GM18868 (cell line): Measurements from ENCODE around the gene SCTR.
A peak's percentile ranks its signal among the peaks of the same experiment; 100 is the strongest.

Experiments used
- ATAC-seq: cut with Tn5 transposase; IDR thresholded peaks from one replicate; pipeline ENCODE4 v1.9.1; 2021; ENCODE audit warnings: mild to moderate bottlenecking, moderate library complexity; ENCODE audit not compliant: unreplicated experiment

SCTR gene

DNA sequence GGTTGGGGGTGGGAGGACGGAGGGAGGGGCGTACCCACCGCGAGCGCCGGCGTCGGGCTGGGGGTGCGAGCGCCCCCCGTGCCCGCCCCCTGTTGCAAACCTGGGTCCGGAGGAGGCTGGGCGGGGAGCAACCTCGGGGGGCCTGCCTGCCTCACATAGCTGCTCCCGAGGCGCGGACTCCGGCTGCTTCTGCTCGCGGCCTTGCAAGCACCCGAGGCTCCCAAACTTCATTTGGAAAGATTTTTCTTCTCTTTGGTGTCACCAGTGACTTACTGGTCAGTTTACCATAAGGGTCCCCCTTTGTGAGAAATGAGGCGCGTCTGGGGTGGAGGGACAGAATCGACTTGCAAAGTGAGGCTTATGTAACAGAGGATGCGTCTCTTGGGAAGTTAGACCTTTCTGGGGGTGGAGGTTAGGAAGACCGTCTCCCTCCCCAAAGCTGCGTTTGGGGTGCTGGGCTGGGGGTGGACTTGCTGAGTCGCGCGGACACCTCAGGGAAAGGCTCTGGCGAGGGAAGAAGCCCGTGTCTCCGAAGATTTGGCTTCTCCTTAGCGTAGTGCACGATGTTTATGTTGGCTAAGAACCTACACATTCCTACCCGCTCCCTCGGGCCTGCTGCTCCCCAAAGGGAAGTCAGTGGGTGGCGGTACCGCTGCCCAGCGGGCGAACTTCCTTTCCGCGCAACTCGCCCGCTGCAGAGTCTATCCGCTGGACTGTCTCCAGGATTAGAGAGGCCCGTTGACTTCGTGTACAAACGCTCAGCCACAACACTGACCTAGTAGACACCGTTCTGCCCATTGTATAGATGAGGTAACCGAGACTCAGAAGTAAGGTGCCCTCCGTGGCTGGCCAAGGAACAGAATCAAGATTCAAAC lies 92.1 kb downstream of the SCTR start:
- no peak for ATAC-seq

DNA sequence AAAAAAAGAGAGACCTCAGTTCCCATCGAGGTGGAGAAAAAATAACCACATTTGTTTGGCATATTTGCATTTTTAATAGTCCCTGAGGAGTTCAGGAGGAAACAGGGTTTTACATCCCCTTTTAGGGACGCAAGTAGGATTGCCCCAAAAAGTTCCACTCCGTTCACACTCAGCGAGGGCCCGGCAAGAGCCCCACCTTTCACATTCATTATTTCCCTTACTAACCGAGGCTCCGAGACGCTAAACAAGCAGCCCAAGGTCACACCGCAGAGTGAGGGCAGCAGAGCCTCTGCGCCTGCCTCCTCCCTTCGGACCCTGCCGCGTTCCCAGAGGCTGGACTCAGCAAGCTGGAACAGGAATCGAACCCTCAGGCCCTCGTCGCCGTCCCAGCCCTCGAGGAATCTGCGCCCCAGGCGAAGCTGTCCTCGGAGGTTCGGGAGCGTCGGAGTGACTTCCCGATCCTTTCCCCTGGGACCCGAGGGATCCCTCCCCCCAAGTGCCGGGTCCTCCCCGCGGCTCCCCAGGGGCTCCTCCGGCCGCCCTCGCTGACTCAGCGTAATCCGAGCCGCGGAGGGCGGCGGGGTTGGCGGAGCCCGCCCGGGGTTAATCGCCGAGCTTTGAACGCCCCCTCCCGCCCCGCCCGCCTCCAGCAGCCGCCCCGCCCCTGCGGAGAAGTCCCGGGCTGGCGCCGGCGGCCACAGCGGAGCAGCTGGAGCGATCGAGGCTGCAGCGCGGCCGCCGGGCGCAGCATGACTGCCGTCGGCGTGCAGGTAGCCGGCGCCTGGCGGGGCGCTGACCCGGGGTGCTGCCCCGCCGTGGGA lies 92.9 kb downstream of the SCTR start, which contains the start of gene TMEM37:
TMEM37 (plus strand) TSS at position 700 of the 821 bp plus-strand sequence; CDS start at position 750, 50 bp downstream.
- ATAC-seq = peak; percentile 64

DNA sequence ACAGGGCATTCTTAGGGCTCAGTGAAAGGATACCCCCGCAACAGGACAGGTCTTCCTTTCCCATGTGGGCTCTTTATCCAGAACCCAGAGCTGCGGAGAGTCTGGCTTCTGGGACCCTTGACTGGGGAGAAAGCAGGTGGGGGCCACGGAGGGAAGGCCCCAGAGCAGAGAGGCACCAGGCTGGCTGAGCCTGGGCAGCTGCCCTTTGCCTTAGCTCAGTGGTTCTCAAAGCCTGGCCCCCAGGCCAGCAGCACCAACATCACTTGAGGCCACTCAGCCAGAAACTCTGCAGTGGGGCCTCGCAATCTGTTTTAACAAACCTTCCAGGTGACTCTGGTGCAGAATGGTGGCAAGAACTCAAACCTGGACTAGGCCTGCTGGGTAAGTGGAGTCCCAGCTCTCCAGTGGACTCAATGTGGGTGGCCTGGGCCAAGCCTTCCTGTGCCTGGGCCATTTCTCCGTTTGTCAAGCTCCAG lies 94.2 kb downstream of the SCTR start:
- no peak for ATAC-seq

DNA sequence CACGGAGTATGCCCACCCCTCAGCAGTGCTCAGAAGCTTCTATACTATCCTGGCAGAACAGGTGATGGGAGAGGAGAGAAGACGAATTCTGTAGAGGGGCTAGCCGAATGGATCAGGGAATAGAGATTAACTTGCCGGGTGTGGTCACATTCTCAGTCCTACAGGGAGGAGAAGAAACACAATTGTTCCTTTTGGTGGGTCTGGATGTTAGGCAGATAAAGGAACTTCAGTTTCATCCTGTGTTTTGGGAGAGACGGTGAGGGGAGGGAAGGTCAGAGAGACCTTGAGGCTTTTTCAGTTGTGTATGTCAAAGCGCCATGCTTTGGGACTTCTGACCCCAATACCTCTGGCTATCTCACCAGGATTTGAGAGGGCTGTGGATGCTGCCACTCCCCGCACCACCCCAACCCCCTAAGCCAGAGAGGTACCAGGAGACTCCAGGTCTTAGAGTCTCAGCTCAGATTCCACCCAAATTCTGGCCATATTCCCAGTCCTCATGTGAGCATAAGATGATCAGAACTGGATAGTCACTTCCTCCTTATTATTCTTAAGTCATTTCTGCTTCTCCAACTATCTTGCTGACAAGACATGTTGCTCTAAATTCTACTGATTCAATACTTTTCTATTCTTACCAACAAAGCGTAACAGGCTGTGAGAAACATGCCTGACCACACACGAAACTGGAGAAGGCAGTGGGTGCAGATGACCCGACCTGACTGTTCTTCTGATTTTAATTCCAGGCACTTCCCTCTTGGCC lies 94.9 kb downstream of the SCTR start:
- no peak for ATAC-seq

DNA sequence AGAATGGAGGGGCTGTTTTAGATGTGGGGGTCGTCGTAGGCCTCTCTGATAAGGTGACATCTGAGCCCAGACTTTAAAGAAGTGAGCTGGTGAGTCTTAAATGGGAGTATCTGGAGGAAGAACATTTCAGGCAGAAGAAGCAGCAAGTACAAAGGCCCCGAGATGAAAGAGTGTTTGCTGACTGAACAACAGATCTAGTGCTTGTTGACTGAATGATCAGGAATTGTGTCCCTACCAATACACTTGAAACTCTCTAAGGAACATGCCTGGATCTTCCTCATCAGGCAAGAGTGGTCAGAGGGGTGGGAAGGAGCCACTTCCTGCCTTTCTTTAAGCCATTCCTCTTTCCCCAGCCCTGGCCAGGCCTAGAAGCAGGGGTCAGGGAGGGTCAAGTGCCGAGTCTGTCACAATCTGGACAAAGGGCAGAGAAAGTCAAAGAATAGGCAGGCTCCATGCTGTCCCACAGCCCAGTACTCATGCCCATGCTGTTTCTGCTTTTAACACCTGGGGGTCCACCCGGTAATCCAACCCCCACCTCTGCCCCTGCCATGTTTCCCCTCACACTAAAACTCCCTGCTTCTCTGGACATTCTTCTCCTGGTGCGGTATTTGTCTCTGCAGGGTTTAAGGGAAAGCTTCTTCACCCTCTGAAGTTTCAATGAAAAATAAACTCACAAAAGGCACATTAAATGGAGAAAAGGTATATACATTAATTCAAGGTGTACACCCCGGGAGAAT lies 95.6 kb downstream of the SCTR start:
- ATAC-seq = no peak

DNA sequence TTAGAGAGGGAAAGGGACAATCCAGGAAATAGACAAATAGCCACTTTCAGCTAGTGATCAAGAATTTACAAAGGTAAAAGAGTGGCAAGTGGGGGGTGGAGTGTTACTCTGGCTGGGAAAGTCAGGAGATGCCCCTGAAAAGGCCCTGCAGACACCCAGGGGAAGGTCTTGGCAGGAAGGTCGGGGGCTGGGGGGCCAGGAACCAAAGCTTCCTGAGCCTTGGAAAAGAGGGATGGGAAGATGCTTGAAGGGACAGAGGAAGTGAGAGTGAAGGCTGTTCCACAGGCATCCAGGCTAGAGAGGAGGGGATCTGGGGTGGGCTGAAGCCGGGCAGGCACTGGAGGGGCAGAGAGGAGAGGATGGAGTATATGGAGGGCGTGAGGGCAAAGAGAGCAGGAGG lies 96.5 kb downstream of the SCTR start:
- no peak for ATAC-seq

DNA sequence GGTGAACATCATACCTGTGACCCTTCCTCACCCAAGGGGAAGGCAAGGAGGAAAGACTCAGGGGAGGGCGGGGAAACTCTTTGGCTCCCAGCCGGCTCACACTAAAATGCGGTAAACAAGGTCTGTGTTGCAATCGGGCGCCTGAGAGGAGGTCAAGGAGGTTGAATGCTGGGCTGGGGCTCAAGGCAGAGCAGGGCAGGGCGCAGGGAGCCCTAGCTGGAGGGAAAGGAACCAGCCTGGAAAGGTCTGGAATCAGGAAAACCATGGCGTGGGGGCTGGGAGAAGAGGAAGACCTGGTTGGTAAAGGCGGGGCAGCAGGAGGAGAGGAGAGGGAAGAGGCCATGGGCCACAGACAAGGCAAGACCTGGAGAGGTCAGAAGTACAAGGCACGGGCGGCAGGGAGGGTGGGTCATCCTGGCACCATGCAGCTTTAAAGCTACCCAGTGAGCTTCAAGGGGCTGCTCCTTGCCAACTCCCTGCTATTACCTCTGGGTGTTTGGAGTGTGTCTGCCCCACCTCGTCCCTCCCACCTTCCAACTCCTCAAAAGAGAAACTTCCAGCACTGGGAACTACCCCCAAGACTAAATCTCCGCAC lies 97.4 kb downstream of the SCTR start:
- ATAC-seq = no peak

DNA sequence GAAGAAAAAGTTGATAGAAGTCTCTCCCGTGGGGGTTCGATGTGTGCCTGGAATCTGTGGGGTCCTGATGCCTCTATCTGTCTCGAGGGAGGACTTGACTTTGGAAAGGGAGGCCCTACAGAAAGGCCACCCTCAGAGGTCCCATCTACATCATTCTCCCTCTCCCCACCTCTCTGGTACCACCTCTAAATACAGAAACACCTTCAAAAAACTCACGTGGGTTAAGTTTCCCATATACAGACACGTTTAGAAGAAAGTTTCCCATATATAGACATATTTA lies 97.9 kb downstream of the SCTR start:
- ATAC-seq = no peak

DNA sequence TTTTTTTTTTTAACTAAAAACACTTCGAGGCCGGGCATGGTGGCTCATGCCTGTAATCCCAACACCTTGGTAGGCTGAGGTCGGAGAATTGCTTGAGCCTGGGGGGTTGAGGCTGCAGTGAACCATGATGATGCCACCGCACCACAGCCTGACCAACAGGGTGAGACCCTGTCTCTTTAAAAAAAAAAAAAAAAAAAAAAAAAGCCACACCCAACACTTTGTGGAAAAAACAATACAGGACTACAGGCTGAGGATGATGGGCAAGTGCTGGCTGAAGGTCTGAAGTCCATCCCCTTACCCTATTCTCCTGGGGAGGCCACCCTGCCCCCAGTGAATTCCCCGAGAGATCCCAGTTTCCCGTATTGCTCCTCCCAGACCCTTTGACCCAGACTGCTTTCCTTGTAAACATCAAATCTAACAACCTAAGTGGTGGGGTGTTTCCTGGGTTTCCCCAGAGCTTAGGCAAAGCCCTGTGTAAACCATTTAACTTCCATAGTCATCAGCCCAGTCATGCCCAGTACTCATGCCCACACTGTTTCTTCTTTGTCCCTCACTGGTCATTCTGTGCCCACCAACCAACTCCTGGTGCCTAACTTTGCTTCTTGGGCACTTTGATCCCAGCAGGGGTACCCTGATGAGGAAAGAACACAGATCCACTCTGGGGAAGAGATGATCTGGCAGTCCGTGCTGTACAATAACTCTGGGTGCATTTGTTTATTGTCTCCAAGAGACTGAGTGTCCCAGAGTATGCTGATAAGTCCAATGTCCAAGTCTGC lies 98.5 kb downstream of the SCTR start:
- no peak for ATAC-seq

DNA sequence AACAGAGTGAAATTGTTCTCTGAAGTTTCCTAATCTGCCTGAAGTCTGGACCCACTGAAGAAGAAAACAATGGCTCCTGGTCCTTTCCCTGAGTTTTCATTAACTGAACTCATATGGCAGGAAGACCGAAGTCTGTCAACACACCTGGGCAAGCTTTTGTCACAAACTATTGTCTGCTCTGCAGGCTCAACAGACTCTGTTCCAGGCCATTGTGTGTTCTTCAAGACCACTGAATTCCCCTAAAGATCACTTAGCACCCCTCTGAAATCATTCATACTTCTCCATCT lies 99.2 kb downstream of the SCTR start:
- ATAC-seq = no peak

DNA sequence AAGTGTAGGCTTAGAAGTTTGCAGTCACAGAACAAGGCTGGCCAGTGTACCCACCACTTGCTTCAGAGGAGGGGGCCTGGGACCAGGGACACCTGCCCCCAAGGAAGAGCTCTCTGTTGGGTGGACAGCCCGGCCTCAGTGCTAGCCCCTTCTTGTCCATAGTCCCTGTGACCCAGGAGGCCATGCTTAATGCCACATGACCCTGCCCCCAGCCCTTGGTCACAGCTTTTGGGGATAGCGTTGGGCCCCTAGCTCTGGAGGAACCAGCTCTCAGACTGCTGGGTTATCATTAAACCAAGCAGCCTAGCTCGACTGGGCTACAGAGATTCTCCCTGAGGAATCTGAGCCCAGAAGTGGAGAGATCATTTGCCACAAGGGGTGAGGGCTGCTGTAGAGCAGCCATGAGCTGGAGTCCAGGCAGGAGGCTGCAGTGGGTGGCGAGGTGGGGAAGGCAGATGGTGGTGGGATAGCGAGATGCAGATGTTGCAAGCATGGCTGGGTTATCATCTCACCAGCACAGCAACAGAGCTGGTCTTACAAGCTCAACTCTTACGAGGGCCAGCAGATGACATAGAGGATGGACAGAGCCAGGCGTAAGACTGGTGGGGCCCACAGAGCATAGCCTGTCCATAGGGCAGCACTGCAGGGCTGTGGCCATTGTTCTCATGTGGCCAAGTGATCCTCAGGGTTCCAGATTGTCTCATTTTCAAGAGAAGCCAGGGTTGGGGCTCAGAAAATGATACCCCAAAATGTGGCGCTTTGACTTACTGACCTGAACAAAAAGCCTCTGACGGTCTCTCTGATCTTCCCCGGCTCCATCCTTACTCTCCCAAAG lies 99.8 kb downstream of the SCTR start:
- ATAC-seq = no peak

DNA sequence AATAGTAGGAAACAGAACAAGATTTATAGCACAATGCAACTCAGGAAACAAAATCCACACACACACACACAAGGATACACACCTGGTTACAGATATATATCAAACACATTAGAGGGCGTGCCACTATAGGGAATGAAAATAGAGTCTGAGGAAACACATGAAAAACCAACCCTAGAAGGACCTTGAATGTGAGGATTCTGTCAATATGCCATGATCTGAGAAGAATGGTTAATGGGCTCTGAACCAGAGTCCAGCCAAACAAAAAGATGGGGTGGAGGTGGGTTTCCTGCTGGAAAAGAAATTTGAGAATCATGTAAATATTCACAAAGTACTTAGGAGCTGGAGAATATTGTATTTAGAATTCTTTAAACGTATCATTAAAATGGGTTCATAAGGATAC lies 100.5 kb downstream of the SCTR start:
- ATAC-seq = no peak

DNA sequence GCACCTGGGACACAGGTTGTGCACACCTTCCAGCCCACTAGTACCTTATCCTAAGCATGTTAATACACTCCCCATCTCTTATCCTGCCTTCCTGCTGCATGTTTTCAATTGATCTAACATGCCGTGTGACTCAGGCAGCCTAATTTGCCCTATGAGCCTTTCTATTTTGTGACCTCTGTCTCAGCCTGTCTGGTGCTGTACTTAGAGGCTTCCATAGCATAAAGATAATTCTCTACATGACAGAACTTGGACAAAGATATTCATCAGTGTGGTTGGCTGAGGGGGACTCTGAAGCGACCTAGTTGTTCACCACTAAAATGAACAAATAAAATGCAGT lies 101.2 kb downstream of the SCTR start:
- ATAC-seq = no peak

DNA sequence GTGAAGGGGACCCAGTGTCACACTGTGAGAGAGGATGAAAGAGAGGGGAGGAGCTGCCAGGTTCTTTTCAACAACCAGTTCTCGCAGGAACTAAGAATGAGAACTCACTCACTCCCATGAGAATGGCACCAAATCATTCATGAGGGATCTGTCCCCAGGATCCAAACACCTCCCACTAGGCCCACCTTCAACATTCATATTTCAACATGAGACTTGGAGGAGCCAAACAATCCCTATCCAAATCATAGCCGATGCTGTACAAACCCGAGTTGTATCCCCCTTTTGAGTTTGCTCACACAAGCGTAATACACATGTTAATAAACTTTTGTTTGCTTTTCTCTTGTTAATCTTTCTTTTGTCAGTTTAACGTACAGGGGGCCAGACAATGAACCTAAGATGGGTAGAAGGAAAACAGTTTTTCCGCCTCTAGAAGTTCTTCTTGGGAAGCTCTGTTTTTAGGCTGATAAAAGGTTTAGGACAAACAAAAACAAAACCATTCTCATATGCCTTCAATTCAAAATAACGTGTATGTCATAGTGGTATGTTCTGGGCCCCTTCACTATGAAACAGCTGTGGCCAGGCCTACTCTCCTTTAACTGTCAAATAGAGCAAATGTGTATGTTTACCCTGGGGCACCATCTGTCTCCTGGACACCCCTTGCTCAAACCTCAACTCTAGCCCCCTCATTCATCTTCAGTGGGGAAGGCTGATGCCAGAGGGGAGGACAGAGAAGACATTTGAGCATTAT lies 101.7 kb downstream of the SCTR start:
- no peak for ATAC-seq

DNA sequence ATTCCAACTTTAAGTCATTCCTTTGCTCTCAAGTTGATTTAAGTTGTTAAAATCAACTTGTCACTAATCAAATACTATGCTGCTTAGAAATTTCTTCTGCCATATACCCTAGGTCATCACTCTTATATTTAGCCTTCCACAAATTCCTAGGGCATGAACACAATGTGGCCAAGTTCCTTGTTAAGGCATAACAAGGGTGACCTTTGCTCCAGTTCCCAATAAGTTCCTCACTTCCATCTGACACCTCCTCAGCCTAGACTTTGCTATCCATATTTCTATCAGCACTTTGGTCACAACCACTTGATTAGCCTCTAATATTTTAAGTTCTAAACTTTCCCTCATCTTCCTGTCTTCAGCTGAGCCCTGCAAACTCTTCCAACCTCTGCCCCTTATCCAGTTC lies 102.5 kb downstream of the SCTR start:
- ATAC-seq = no peak

DNA sequence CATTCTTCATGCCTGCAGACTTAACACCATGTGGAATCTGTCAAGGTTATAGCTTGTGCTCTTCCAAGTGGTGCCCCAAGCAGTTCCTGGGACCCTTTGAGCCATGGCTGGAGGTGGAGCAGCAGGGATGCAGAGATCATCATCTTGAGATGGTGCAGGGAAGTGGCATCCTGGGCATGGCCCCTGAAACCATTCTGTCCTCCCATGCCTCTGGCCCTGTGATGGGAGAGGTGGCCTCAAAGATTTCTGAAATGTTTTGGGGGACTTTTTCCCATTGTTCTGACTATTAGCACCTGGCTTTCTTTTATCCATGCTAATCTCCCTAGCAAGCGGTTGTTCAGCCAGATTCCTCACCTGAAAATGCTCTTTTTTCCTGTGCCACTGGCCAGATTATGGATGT lies 103.0 kb downstream of the SCTR start:
- ATAC-seq = no peak

DNA sequence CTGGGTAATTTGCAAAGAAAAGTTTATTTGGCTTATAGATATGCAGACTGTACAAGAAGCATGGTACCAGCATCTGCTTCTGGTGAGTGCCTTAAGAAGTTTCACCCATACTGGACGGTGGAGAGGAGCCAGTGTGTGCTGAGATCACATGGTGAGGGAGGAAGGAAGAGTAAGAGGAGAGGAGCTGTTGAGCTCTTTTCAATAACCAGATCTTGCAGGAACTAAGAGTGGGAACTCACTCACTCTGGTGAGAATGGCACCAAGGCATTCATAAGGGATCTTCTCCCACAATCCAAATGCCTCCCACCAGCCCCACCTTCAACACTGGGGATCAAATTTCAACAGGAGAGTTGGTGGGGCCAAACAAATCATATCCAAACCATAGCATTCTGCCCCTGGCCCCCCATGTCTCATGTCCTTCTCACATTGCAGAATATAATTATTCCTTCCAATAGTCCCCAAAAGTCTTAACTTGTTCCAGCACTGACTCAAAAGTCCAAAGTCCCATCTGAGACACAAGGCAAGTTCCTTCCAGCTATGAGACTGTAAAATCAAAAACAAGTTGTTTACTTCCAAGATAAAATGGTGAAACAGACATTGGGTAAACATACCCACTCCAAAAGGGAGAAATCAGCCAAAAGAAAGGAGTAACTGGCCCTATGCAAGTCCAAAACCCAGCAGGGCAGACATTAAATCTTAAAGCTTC lies 104.3 kb downstream of the SCTR start:
- no peak for ATAC-seq

DNA sequence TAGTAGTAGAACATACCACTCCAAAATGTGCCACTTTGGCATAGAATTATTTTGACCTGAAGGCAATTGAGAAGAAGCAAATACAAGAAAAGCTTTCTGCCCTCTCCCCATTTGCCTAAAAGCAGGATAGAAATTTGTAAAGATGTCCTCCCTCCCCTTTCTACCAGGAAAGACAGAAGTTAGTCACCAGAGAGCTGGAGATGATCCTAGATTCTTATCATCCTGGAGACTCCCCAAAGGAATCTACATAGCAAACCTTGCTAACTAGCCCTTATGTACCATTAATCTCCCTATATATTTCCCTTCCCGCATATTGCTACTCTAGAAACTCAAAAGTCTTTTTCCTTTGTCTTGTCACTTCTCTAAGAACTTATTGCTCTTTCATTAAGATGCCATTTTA lies 105.2 kb downstream of the SCTR start:
- ATAC-seq = no peak
